DND-41 (cell line): ENCODE data around the gene MOBP.

Experiments used
- ATAC-seq: fragments of 200-7000 bp; cut with Tn5 transposase; 3 replicates; pipeline ENCODE4 v1.9.1; 2021; ENCODE audit warnings: low read depth; ENCODE audit not compliant: insufficient read depth
- DNase-seq: peaks from one replicate; pipeline ENCODE4 v3.0.0-alpha.2; 2020
- H2AFZ ChIP-seq: 2 replicates; pipeline ENCODE4 v1.6.0; 2012; ENCODE audit warnings: low read depth, low read length
- H3K27ac ChIP-seq: 2 replicates; pipeline ENCODE4 v1.5.1; 2012; ENCODE audit warnings: low read length, inconsistent platforms
- H3K27me3 ChIP-seq: fragments of 200-600 bp; sonication (generic); 2 replicates; pipeline ENCODE4 v1.6.0; 2012; ENCODE audit warnings: low read length, mild to moderate bottlenecking, inconsistent platforms; ENCODE audit not compliant: insufficient read depth, poor library complexity
- H3K36me3 ChIP-seq: 2 replicates; pipeline ENCODE4 v1.5.1; 2012; ENCODE audit warnings: low read length, inconsistent platforms; ENCODE audit not compliant: insufficient read depth
- H3K4me1 ChIP-seq: 2 replicates; pipeline ENCODE4 v1.5.1; 2012; ENCODE audit warnings: mild to moderate bottlenecking, low read length; ENCODE audit not compliant: insufficient read depth
- H3K4me2 ChIP-seq: 2 replicates; pipeline ENCODE4 v1.6.0; 2012; ENCODE audit warnings: mild to moderate bottlenecking, moderate library complexity, low read length, inconsistent platforms; ENCODE audit not compliant: insufficient read depth
- H3K4me3 ChIP-seq, 2 experiments: fragments of 200-600 bp in 1 of 2; shearing (Covaris generic) in 1 of 2; 2 replicates each; pipeline ENCODE4 v1.5.1; 2012 to 2016; ENCODE audit warnings: inconsistent platforms in 2 of 2, low read length in 2 of 2, mild to moderate bottlenecking in 2 of 2, low read depth in 1 of 2, moderate library complexity in 1 of 2
- H3K79me2 ChIP-seq: 2 replicates; pipeline ENCODE4 v1.6.0; 2012; ENCODE audit warnings: low read length, inconsistent platforms; ENCODE audit not compliant: insufficient read depth
- H3K9ac ChIP-seq: 2 replicates; pipeline ENCODE4 v1.6.0; 2012; ENCODE audit warnings: low read depth, mild to moderate bottlenecking, inconsistent platforms, low read length, moderate library complexity
- H3K9me3 ChIP-seq: 2 replicates; pipeline ENCODE4 v1.5.1; 2012; ENCODE audit warnings: low read length, moderate library complexity, mild to moderate bottlenecking, inconsistent platforms; ENCODE audit not compliant: insufficient read depth, severe bottlenecking
- H4K20me1 ChIP-seq: 2 replicates; pipeline ENCODE4 v1.6.0; 2012; ENCODE audit warnings: low read length; ENCODE audit not compliant: insufficient read depth
- EZH2 ChIP-seq: IDR thresholded peaks from 3 replicates; pipeline ENCODE4 v1.6.1; 2012; ENCODE audit warnings: borderline replicate concordance, low read depth, mild to moderate bottlenecking, moderate library complexity, low read length, inconsistent platforms; ENCODE audit not compliant: severe bottlenecking
- TF ChIP-seq, protein P1 (sequence below): IDR thresholded peaks from 2 replicates; pipeline ENCODE4 v1.5.1; 2012; ENCODE audit warnings: borderline replicate concordance, low read length, moderate library complexity, mild to moderate bottlenecking; ENCODE audit not compliant: poor library complexity, severe bottlenecking; ENCODE audit errors: extremely low read depth

The MOBP gene

DNA sequence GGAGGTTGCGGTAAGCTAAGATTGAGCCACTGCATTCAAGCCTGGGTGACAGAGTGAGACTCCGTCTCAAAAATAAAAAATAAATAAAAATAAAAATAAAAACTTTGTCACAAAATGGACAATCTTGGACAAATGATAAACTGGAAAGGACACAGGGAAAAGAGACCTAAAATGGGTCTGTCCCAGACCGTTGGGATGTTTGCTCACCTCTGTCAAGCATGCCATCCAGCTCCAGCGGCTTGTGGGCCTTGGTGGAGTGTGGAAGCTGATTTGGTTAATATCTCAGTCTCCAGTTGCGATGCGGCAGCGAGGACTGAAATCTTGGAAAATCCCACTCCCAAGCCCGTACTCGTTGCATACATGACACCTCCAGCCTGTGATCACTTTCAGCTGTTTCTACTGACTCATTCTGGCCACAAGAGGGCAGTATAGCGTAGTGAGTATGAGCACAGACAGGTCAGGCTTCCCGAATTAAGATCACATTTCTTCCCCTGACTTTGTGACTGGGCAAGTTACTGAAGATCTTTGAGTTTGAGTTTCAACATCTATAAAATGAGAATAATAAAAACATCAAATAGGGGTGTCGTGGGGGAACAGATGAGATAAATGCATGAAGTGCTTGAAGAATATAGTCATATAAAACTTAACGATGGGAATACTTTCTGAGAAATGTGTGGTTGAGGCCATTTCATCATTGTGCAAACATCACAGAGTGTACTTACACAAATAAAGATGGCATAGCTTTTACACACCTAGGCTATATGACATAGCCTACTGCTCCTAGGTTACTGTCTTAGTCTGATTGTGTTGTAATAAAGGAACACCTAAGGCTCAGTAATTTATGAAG, 19.6 kb upstream of the MOBP start:
- H3K9me3 ChIP-seq, result no peaks in the 10 kb centered on the region
- no peak overlapping the region for H3K27ac ChIP-seq
- no peaks in the 10 kb centered on the region for H3K79me2 ChIP-seq
- H3K9ac ChIP-seq, result no peak overlapping the region
- no peaks in the 10 kb centered on the region for H3K36me3 ChIP-seq
- no peaks in the 10 kb centered on the region for H4K20me1 ChIP-seq
- H3K4me2 ChIP-seq, result no peak overlapping the region
- DNase-seq (peak; percentile 71), ATAC-seq (peak; percentile 99)
- TF ChIP-seq EZH2, result no peak
- TF ChIP-seq, protein P1, sequence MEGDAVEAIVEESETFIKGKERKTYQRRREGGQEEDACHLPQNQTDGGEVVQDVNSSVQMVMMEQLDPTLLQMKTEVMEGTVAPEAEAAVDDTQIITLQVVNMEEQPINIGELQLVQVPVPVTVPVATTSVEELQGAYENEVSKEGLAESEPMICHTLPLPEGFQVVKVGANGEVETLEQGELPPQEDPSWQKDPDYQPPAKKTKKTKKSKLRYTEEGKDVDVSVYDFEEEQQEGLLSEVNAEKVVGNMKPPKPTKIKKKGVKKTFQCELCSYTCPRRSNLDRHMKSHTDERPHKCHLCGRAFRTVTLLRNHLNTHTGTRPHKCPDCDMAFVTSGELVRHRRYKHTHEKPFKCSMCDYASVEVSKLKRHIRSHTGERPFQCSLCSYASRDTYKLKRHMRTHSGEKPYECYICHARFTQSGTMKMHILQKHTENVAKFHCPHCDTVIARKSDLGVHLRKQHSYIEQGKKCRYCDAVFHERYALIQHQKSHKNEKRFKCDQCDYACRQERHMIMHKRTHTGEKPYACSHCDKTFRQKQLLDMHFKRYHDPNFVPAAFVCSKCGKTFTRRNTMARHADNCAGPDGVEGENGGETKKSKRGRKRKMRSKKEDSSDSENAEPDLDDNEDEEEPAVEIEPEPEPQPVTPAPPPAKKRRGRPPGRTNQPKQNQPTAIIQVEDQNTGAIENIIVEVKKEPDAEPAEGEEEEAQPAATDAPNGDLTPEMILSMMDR, result peak; percentile 97
- no peak overlapping the region for H3K4me3 ChIP-seq
- H2AFZ ChIP-seq, result no peak overlapping the region
- H3K27me3 ChIP-seq, result peaks cover 3% of the 10 kb centered on the region
- H3K4me1 ChIP-seq, result no peaks in the 10 kb centered on the region

DNA sequence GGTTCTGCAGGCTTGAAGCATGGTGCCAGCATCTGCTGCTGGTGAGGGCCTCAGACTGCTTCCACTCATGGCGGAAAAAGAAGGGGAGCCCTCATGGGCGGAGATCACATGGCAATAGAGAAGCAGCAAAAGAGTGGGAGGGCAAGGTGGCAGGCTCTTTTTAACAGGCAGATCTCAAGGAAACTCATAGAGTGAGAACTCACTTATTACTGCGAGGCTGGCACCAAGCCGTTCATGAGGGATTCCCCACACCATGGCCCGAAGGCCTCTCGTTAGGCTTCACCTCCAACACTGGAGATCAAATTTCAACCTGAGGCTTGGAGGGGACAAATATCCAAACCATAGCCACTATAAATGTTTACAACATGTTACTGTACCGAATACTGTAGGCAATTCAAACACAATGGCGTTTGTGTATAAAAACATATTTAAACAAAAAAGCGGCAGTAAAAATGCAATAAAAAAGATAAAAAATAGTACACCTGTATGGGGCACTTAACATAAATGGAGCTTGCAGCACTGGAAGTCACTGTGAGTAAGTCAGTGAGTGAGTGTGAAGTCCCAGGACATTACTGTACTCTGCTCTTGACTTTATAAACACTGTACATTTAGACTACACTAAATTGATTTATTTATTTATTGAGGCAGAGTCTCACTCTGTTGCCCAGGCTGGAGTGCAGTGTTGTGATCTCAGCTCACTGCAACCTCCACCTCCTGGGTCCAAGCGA, 18.8 kb upstream of the MOBP start:
- no peaks in the 10 kb centered on the region for H4K20me1 ChIP-seq
- H3K27me3 ChIP-seq, result peaks cover 6% of the 10 kb centered on the region
- H3K27ac ChIP-seq, result no peak overlapping the region
- H3K4me2 ChIP-seq, result no peak overlapping the region
- ATAC-seq (no peak), DNase-seq (no peak)
- H3K9ac ChIP-seq, result no peak overlapping the region
- no peaks in the 10 kb centered on the region for H3K36me3 ChIP-seq
- no peak overlapping the region for H2AFZ ChIP-seq
- no peaks in the 10 kb centered on the region for H3K9me3 ChIP-seq
- no peak overlapping the region for H3K4me3 ChIP-seq
- TF ChIP-seq EZH2, result no peak
- TF ChIP-seq, protein P1, result no peak
- H3K4me1 ChIP-seq, result no peaks in the 10 kb centered on the region
- H3K79me2 ChIP-seq, result no peaks in the 10 kb centered on the region

DNA sequence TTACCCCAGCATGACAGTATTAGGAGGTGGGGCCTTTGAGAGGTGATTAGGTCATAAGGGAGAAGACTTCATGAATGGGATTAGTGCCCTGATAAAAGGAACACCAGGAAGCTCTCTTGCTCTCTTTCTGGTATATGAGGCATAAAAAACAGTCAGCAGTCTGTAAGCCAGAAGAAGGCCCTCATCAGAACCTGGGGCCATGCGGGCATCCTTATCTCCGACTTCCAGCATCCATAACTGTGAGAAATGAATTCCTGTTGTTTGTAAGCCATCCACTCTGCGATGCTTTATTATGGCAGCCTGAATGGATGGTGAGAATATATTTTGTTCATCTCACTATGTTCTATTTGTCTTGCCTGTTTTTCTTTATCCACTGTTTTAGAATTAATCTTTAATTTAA, 17.7 kb upstream of the MOBP start:
- Histone ChIP-seq H3K79me2 (no peaks in the 10 kb centered on the region), H3K9ac (no peak overlapping the region), H2AFZ (no peak overlapping the region), H3K27me3 (peaks cover 6% of the 10 kb centered on the region), H3K27ac (no peak overlapping the region), H3K4me2 (no peak overlapping the region), H3K9me3 (no peaks in the 10 kb centered on the region), H3K36me3 (no peaks in the 10 kb centered on the region), H4K20me1 (no peaks in the 10 kb centered on the region), H3K4me1 (no peaks in the 10 kb centered on the region), H3K4me3 (no peak overlapping the region)
- TF ChIP-seq, protein P1, result no peak
- TF ChIP-seq EZH2, result no peak
- no peak for ATAC-seq
- DNase-seq, result no peak
